ENCODE results near the gene MYO15B.
"Not testable (repeated sequence)": the region's sequence is repeated elsewhere in the genome, so short reads cannot be mapped to it uniquely, and the experiment has no call there.

MYO15B gene

GRCh38 chr17:75636381-75637142 is 49.0 kb downstream of the MYO15B start:
- CTCF ChIA-PET, result interaction anchor here (0.9 to 18.1 kb wide), 4 partner anchors 12 to 183 kb away, joined by 3 to 380 read pairs (median 66); no protein-coding TSS in a partner anchor
- H3K36me3 Mint-ChIP-seq, result no peaks in the 10 kb centered on the region
- no peak overlapping the region for H3K4me3 Mint-ChIP-seq
- no peak for DNase-seq
- H3K4me1 Mint-ChIP-seq, result no peaks in the 10 kb centered on the region
- no peaks in the 10 kb centered on the region for H3K27me3 Mint-ChIP-seq
- no peak overlapping the region for H3K27ac Mint-ChIP-seq
- H3K9me3 Mint-ChIP-seq, result no peaks in the 10 kb centered on the region

- CTCF ChIA-PET, result interaction anchor here (4.9 to 18.1 kb wide), 3 partner anchors 13 to 112 kb away, joined by 30 to 380 read pairs (median 101); no protein-coding TSS in a partner anchor
- Mint-ChIP-seq H3K36me3 (no peaks in the 10 kb centered on the region), H3K4me1 (no peaks in the 10 kb centered on the region), H3K9me3 (no peaks in the 10 kb centered on the region), H3K4me3 (no peak overlapping the region), H3K27ac (no peak overlapping the region), H3K27me3 (no peaks in the 10 kb centered on the region)
- DNase-seq, result no peak
Observed at GRCh38 chr17:75637143-75637538, 49.5 kb downstream of the MYO15B start.

DNA sequence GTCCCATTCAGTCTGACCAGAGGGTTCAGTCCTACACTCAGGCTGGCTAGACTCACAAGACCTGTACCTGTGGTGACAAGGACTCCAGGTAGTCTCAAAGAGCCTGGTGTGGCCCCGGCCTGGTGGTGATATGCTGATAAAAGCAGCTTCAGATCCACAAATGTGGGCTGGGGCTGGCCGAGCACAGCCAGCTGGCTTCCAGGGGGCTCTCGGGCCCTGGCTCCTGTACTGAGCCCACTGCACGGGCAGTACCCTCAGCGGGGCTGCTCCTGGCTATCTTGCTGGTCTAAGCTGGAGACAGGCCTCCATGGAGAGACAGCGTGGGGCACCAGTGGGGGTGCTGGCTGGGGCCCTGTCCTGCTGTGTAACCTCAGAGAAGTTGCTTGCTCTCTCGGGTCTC is 50.0 kb downstream of the MYO15B start:
- H3K4me3 Mint-ChIP-seq, result no peak overlapping the region
- no peak for DNase-seq
- CTCF ChIA-PET, result interaction anchor here (1.6 to 18.1 kb wide), 3 partner anchors 8 to 112 kb away, joined by 8 to 380 read pairs (median 101); no protein-coding TSS in a partner anchor
- no peaks in the 10 kb centered on the region for H3K9me3 Mint-ChIP-seq
- no peaks in the 10 kb centered on the region for H3K36me3 Mint-ChIP-seq
- H3K27ac Mint-ChIP-seq, result no peak overlapping the region
- no peaks in the 10 kb centered on the region for H3K27me3 Mint-ChIP-seq
- H3K4me1 Mint-ChIP-seq, result no peaks in the 10 kb centered on the region

DNA sequence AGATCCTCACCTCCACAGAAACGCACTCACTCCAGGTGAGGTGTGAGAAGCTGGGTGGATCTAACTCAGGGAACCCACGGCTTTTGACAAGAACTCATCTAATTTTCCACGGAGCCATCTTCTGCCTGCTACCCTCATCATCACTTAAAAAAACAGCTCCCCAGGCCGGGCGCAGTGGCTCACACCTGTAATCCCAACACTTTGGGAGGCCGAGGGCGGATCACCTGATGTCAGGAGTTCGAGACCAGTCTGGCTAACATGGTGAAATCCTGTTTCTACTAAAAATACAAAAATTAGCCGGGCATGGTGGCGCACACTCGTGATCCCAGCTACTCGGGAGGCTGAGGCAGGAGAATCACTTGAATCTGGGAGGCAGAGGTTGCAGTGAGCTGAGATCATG is 50.4 kb downstream of the MYO15B start:
- H3K4me3 Mint-ChIP-seq, DNase-seq, H3K4me1 Mint-ChIP-seq, H3K27me3 Mint-ChIP-seq, H3K36me3 Mint-ChIP-seq, H3K9me3 Mint-ChIP-seq, H3K27ac Mint-ChIP-seq: not testable (repeated sequence)
- CTCF ChIA-PET, result interaction anchor here (1.4 to 18.1 kb wide), 4 partner anchors 9 to 111 kb away, joined by 3 to 380 read pairs (median 54); no protein-coding TSS in a partner anchor

DNA sequence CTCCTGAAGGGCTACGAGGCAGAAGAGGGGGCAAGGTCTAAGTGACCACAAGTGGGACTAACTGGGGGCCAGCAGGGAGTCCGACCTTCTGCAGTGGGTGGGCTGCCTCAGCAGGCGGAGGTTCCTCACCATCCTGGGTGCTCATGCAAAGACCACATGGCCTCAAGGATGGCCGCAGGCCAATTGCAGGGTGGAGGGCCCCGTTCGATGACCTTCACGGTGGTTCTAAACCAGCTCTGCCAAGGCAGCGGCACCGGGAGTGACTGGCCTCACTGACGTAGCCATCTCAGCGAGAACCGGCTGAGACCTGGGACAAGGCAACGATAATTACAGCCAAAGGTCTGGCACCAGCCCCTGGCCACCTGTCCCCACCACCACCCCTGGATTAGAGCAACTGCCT is 51.3 kb downstream of the MYO15B start:
- Mint-ChIP-seq H3K27me3 (no peaks in the 10 kb centered on the region), H3K9me3 (no peaks in the 10 kb centered on the region), H3K4me3 (no peak overlapping the region), H3K36me3 (no peaks in the 10 kb centered on the region), H3K27ac (no peak overlapping the region), H3K4me1 (no peaks in the 10 kb centered on the region)
- CTCF ChIA-PET, result interaction anchor here (1.4 to 18.1 kb wide), 4 partner anchors 10 to 110 kb away, joined by 3 to 380 read pairs (median 8); no protein-coding TSS in a partner anchor
- no peak for DNase-seq

DNA sequence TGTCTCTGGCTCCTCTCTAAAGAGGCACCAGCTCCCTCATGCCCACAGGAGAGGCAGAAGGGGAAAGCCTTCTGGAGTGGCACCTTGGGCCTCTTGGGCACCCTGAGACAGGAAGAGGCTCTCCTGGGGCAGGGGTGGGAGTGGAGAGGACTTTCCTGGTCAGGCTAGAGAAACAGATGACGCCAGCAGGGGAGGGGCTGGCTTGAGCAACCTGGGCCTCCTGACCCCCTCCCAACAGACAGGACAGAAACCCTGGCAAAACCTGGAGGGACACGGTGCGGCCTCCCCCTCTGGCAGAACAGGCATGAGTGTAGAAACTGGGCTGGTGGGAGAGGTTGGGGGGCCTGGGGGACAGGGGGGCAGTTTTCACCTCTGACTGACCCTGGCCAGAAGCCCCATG is 51.7 kb downstream of the MYO15B start:
- no peak for DNase-seq
- Mint-ChIP-seq H3K27ac (no peak overlapping the region), H3K4me3 (no peak overlapping the region), H3K9me3 (no peaks in the 10 kb centered on the region), H3K27me3 (no peaks in the 10 kb centered on the region), H3K4me1 (no peaks in the 10 kb centered on the region), H3K36me3 (no peaks in the 10 kb centered on the region)
- CTCF ChIA-PET, result interaction anchor here (1.4 to 18.1 kb wide), 3 partner anchors 14 to 110 kb away, joined by 3 to 380 read pairs (median 7); no protein-coding TSS in a partner anchor

GRCh38 chr17:75639771-75640555 is 52.4 kb downstream of the MYO15B start:
- H3K27me3 Mint-ChIP-seq, result no peaks in the 10 kb centered on the region
- no peak overlapping the region for H3K27ac Mint-ChIP-seq
- H3K4me1 Mint-ChIP-seq, result no peaks in the 10 kb centered on the region
- DNase-seq, result no peak
- H3K36me3 Mint-ChIP-seq, result no peaks in the 10 kb centered on the region
- H3K4me3 Mint-ChIP-seq, result no peak overlapping the region
- no peaks in the 10 kb centered on the region for H3K9me3 Mint-ChIP-seq
- CTCF ChIA-PET, result interaction anchor here (1.1 to 18.1 kb wide), 3 partner anchors 14 to 109 kb away, joined by 4 to 380 read pairs (median 7); no protein-coding TSS in a partner anchor

DNA sequence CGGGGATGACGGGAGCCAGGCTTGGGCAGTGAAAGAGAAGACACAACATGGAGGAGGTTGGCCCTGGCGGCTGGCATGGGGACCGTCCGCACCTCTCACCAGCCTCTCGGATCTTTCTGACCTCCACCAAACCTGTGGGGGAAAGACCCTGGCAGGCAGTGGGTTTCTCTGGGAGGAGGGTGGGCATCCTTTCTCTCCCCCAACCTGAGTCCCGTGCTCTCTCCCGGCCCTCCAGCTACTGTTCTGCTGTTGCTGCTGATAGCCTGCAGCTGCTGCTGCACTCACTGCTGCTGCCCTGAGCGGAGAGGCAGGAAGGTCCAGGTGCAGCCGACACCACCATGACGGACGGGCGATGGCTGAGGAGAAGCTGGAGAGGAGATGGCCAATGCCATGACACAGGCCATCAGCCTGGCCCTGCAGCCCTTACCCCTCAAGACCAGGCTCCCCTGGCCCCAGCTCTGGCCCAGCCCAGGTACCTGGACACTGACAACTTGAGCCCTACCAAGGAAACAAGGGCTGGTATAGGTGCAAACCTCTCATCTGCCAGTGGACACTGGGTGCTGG is 53.0 kb downstream of the MYO15B start:
- CTCF ChIA-PET, result interaction anchor here (0.8 to 6.5 kb wide), 4 partner anchors 7 to 109 kb away, joined by 3 to 78 read pairs (median 6); partner anchors contain the start of gene SMIM5
- DNase-seq, result no peak
- H3K36me3 Mint-ChIP-seq, result no peaks in the 10 kb centered on the region

DNA sequence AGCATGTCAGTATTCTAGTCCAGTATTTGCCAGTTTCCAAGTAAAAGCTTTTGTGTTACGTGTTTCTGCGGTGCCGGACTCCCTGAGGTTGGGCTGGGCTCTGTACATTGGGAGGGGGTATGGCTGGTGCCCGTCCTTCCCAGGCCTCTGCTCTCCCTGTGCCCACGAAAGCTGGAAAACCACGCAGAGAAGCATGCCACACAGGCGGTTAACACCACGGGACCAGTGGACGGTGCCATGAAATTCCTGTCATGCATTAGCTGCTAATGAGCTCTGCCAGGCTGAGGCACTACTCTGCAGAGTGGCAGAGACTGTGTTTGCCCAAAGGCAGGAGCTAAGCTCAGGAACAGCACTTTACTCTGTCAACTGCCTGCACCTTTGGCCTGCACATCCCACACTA is 53.7 kb downstream of the MYO15B start:
- H3K9me3 Mint-ChIP-seq, result no peaks in the 10 kb centered on the region
- no peaks in the 10 kb centered on the region for H3K36me3 Mint-ChIP-seq
- H3K27ac Mint-ChIP-seq, result no peak overlapping the region
- peaks cover 11% of the 10 kb centered on the region for H3K4me1 Mint-ChIP-seq
- no peak overlapping the region for H3K4me3 Mint-ChIP-seq
- no peaks in the 10 kb centered on the region for H3K27me3 Mint-ChIP-seq
- CTCF ChIA-PET, result interaction anchor here (0.8 to 6.5 kb wide), 7 partner anchors 8 to 108 kb away, joined by 3 to 78 read pairs (median 4); partner anchors contain the start of gene SMIM5
- no peak for DNase-seq

More for the DNA sequence above, 53.0 kb downstream of the MYO15B start:
- Mint-ChIP-seq H3K27ac (no peak overlapping the region), H3K4me3 (no peak overlapping the region), H3K9me3 (no peaks in the 10 kb centered on the region), H3K27me3 (no peaks in the 10 kb centered on the region), H3K4me1 (peaks cover 4% of the 10 kb centered on the region)

- H3K27me3 Mint-ChIP-seq, result no peaks in the 10 kb centered on the region
- H3K4me3 Mint-ChIP-seq, result no peak overlapping the region
- H3K36me3 Mint-ChIP-seq, result no peaks in the 10 kb centered on the region
- H3K27ac Mint-ChIP-seq, result no peak overlapping the region
- peaks cover 15% of the 10 kb centered on the region for H3K4me1 Mint-ChIP-seq
- H3K9me3 Mint-ChIP-seq, result no peaks in the 10 kb centered on the region
- CTCF ChIA-PET, result interaction anchor here (1.1 to 6.5 kb wide), 5 partner anchors 9 to 106 kb away, joined by 3 to 78 read pairs (median 5); partner anchors contain the start of gene SMIM5
- DNase-seq, result no peak
Observed at GRCh38 chr17:75642182-75642783, 54.7 kb downstream of the MYO15B start.

GRCh38 chr17:75642784-75643642 is 55.4 kb downstream of the MYO15B start:
- DNase-seq, result no peak
- Mint-ChIP-seq H3K36me3 (no peaks in the 10 kb centered on the region), H3K9me3 (no peaks in the 10 kb centered on the region), H3K4me3 (no peak overlapping the region), H3K27me3 (no peaks in the 10 kb centered on the region), H3K4me1 (peaks cover 15% of the 10 kb centered on the region), H3K27ac (no peak overlapping the region)
- CTCF ChIA-PET, result interaction anchor here (1.0 to 6.5 kb wide), 6 partner anchors 10 to 105 kb away, joined by 3 to 78 read pairs (median 4); partner anchors contain the start of gene SMIM5

- H3K27ac Mint-ChIP-seq, result no peak overlapping the region
- DNase-seq, result no peak
- no peaks in the 10 kb centered on the region for H3K36me3 Mint-ChIP-seq
- peaks cover 15% of the 10 kb centered on the region for H3K4me1 Mint-ChIP-seq
- H3K4me3 Mint-ChIP-seq, result no peak overlapping the region
- no peaks in the 10 kb centered on the region for H3K27me3 Mint-ChIP-seq
- no peaks in the 10 kb centered on the region for H3K9me3 Mint-ChIP-seq
- CTCF ChIA-PET, result interaction anchor here (1.0 to 6.5 kb wide), 5 partner anchors 10 to 106 kb away, joined by 3 to 78 read pairs (median 5); partner anchors contain the start of gene SMIM5
Observed at GRCh38 chr17:75643643-75644017, 56.0 kb downstream of the MYO15B start.

- peaks cover 12% of the 10 kb centered on the region for H3K36me3 Mint-ChIP-seq
- no peaks in the 10 kb centered on the region for H3K27me3 Mint-ChIP-seq
- H3K4me1 Mint-ChIP-seq, result peaks cover 15% of the 10 kb centered on the region
- H3K9me3 Mint-ChIP-seq, result no peaks in the 10 kb centered on the region
- DNase-seq, result no peak
- no peak overlapping the region for H3K4me3 Mint-ChIP-seq
- no peak overlapping the region for H3K27ac Mint-ChIP-seq
- CTCF ChIA-PET, result interaction anchor here (1.0 to 6.5 kb wide), 4 partner anchors 9 to 104 kb away, joined by 3 to 78 read pairs (median 16); partner anchors contain the start of gene SMIM5
Observed at GRCh38 chr17:75645501-75645888, 57.9 kb downstream of the MYO15B start.

All from activated naive CD4-positive, alpha-beta T cell treated with anti-CD3 and anti-CD28 coated beads, Interleukin-2, amount 10 ng/mL, durations not matched to agents 7 days and 5 days (primary cell).